GM19328 (cell line): ENCODE results near the gene CORO7.
"Not testable (repeated sequence)": the region's sequence is repeated elsewhere in the genome, so short reads cannot be mapped to it uniquely, and the experiment has no call there.

Experiments used
- ATAC-seq: cut with Tn5 transposase; IDR thresholded peaks from one replicate; pipeline ENCODE4 v1.9.1; 2021; ENCODE audit warnings: mild to moderate bottlenecking, moderate library complexity; ENCODE audit not compliant: unreplicated experiment

CORO7 gene

DNA sequence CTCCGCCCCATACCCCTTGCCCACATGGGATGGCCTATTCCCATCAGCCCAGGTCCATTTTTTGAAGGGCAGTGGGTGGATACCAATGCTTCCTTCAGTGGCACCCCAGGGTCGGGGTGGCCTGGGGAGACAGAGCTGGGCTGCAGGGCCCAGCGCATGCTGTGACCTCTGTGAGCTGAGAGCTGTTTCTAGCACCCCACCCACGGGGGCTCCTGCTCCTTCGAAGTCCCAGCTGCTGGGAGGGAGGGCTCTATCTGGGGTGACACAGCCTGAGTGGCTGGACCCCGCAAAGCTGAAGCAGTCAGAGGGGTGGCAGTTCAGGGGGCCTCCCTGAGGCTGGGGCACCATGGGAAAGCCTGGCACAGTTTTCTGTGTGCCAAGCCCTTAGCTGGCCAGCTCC is 76.0 kb downstream of the CORO7 start:
- ATAC-seq, result no peak

- no peak for ATAC-seq
Measured at GRCh38 chr16:4339909-4340308, 76.5 kb downstream of the CORO7 start.

GRCh38 chr16:4339455-4339854 is 76.9 kb downstream of the CORO7 start:
- no peak for ATAC-seq

DNA sequence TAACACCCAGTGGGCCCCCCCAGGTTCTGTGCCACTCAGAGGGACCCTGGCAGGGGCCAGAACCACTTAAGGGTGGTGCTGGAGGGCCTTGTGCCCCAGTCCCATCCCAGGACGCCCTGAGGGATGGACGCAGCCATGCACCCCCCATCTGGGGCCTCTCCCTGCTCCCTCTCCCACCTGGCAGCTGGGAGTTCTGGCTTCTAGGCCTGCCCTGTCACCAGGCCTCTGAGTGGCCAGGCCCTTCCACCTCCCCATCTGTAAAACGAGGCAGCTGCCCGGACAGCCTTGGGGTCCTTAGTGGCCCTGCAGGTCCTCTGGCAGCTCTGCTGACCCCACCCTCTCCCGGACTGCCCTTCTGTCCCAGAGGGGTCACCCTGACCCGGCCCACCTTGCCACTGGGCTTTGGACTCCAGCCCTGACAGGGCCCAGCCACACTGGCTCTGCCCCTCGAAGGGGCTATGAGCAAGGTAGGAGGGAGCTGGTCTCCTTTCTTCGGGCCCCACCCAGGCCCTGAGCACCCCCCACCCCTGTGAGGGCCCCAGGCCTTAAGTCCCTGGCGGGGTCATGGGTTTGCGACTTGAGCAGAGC is 77.6 kb downstream of the CORO7 start:
- no peak for ATAC-seq

- ATAC-seq, result no peak
Measured at GRCh38 chr16:4338125-4338582, 78.2 kb downstream of the CORO7 start.

DNA sequence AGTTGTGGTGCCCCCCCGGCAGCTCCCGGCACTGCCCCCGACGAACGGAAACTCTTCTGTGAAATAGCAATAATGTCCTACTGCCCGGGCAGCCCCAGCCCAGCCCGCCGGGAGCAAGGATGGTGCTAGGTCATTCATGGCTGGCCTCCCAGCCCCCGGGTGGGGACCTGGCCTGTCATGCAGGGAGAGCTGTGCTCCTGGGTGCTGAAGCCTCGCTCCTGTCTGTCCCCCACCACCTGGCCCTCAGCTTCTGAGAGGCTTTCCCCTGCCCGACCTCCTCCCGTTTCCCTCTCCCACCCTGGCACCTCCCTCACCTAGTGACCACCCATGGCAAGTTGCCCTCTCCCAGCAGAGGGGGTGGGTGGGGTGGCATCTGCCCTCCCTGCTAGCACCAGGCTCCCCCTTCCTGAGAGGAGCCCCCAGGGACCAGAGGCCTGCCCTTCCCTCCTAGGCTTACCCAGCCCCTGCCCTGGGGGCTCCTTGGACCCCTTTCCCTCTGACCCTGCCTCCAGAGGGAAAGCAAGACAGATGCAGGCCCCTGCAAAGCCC is 78.8 kb downstream of the CORO7 start:
- no peak for ATAC-seq

DNA sequence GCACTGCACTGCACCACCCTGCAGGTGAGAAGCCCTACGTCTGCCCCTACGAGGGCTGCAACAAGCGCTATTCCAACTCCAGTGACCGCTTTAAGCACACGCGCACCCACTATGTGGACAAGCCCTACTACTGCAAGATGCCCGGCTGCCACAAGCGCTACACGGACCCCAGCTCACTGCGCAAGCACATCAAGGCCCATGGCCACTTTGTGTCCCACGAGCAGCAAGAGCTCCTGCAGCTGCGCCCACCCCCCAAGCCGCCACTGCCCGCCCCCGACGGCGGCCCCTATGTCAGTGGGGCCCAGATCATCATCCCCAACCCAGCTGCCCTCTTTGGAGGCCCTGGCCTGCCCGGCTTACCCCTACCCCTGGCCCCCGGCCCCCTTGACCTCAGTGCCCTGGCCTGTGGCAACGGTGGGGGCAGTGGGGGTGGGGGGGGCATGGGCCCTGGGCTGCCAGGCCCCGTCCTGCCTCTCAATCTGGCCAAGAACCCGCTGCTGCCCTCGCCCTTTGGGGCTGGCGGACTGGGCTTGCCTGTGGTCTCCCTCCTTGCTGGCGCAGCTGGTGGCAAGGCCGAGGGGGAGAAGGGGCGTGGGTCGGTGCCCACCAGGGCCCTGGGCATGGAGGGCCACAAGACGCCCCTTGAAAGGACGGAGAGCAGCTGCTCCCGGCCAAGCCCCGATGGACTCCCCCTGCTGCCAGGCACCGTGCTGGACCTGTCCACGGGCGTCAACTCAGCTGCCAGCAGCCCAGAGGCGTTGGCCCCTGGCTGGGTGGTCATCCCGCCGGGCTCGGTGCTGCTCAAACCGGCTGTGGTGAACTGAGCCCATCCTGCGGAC is 79.5 kb downstream of the CORO7 start:
- no peak for ATAC-seq

DNA sequence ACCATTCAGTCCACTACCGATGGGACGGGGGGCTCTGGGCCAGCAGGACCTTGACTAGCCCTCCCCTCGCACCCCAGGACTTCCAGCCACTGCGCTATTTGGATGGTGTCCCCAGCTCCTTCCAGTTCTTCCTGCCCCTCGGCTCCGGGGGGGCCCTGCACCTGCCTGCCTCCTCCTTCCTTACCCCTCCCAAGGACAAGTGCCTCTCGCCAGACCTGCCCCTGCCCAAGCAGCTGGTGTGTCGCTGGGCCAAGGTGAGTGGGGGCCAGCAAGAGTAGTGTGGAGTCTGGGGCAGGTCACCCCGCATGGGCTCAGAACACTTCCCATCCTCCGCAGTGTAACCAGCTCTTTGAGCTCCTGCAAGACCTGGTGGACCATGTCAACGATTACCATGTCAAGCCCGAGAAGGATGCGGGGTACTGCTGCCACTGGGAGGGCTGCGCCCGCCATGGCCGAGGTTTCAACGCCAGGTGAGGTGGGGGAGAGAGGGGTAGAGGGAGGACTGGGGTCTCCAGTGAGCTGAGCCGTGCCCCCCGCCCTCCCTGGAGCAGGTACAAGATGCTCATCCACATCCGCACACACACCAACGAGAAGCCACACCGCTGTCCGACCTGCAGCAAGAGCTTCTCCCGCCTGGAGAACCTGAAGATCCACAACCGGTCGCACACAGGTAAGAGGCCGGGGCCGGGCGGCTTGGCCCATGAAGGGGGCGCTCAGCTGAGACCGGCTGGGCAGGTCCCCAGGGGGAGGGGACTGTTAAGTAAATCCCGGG is 81.5 kb downstream of the CORO7 start:
- ATAC-seq, result no peak

DNA sequence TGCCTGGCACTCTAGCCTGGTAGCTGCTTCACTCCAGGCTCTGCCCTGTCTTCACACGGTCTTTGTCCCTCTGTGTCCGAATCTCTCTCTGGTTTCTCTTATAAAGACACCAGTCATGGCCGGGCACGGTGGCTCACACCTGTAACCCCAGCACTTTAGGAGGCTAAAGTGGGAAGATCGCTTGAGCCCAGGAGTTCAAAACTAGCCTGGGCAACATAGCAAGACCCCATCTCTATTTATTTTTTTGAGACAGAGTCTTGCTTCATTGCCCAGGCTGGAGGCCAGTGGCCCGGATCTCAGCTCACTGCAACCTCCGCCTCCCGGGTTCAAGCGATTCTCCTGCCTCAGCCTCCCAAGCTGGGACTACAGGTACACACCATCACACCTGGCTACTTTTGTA is 82.7 kb downstream of the CORO7 start:
- ATAC-seq, result not testable (repeated sequence)

GRCh38 chr16:4333308-4333638 is 83.1 kb downstream of the CORO7 start:
- no peak for ATAC-seq

DNA sequence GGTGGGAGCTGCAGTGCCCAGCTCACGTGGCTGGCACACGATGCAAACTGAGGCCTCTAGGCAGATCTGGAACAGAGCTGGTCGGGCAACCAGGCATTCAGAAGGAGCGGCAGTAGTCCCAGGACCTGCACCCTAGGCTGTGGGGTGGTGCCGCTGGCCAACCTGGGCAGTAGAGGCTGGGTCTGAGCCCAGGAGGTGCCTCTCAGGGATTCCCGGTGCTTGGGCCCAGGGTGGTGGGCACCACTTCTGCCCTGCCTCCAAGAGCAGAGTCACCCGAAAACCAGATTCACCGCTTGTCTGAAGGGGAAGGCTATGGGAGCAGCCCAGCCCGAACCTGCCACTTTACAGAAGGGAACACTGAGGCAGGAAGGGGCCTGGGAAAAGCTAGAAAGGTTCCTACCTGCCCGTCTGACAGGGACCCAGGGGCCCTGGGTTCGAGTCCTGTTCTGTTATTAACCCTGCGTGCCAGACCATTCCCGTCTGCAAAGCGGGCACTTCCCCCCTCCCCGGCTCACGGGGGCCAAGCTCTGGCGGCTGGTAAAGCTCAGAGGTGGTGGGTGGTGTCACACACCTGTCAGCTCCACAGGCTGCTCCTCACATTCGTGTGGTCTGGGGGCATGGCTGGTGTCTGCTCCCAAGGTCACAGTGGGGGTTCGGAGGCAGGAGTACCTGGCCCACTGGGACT is 83.6 kb downstream of the CORO7 start:
- ATAC-seq, result no peak

- ATAC-seq, result no peak
Measured at GRCh38 chr16:4332083-4332482, 84.3 kb downstream of the CORO7 start.

- ATAC-seq, result no peak
Measured at GRCh38 chr16:4330277-4330874, 86.0 kb downstream of the CORO7 start.

- no peak for ATAC-seq
Measured at GRCh38 chr16:4328782-4329775, 87.3 kb downstream of the CORO7 start.

- ATAC-seq, result no peak
Measured at GRCh38 chr16:4328046-4328781, 88.2 kb downstream of the CORO7 start.

GRCh38 chr16:4327386-4328045 is 88.9 kb downstream of the CORO7 start:
- ATAC-seq, result no peak

- no peak for ATAC-seq
Measured at GRCh38 chr16:4325253-4325758, 91.1 kb downstream of the CORO7 start.
